H1 (cell line): ENCODE data around the gene CARD14. TPM values are rescaled to one million over a fixed set of nuclear protein-coding genes. Genes with fewer than 3 reads are reported as not detected.

Experiments used
- CTCF ChIA-PET: fragments of 300-600 bp; sonication (Branson Sonifier 250); formaldehyde crosslinking; loops from one replicate; lab custom pipeline; 2021; ENCODE audit not compliant: partially characterized antibody; lab: Charles Lee
- POLR2A ChIA-PET: fragments of 300-600 bp; sonication (Branson Sonifier 250); formaldehyde crosslinking; loops from one replicate; lab custom pipeline; 2021; ENCODE audit warnings: inconsistent platforms; ENCODE audit not compliant: partially characterized antibody; lab: Charles Lee
- DNase-seq, 2 experiments: peaks; one replicate each; pipeline versions ENCODE4 v3.0.0 to v3.0.0-alpha.2; 2010 to 2022; ENCODE audit warnings: low spot score in 2 of 2, low read depth in 1 of 2, mixed read lengths in 1 of 2
- FAIRE-seq: peaks from 2 replicates; lab custom pipeline; 2011; peaks lifted over from hg19 to GRCh38; lab: Jason Lieb, UNC
- H2AFZ ChIP-seq: 2 replicates; pipeline ENCODE4 v1.8.1; 2012; ENCODE audit warnings: low read length, inconsistent platforms
- H2AK5ac ChIP-seq: 2 replicates; pipeline ENCODE4 v1.6.1; 2013; ENCODE audit warnings: low read depth, low read length
- H2BK120ac ChIP-seq: replicated peaks from 2 replicates; pipeline ENCODE3; 2013; ENCODE audit warnings: low read depth, low read length, inconsistent platforms
- H2BK12ac ChIP-seq: 2 replicates; pipeline ENCODE4 v1.6.1; 2013; ENCODE audit warnings: low read depth, low read length
- H2BK15ac ChIP-seq: 2 replicates; pipeline ENCODE4 v1.6.1; 2013; ENCODE audit warnings: low read length
- H2BK20ac ChIP-seq: 2 replicates; pipeline ENCODE4 v1.6.1; 2013; ENCODE audit warnings: low read length
- H2BK5ac ChIP-seq: 2 replicates; pipeline ENCODE4 v1.6.1; 2013; ENCODE audit warnings: low read depth, low read length
- H3K14ac ChIP-seq: 2 replicates; pipeline ENCODE4 v1.6.1; 2013; ENCODE audit warnings: inconsistent platforms; ENCODE audit not compliant: insufficient read length
- H3K18ac ChIP-seq: 2 replicates; pipeline ENCODE4 v1.6.1; 2013; ENCODE audit warnings: low read length; ENCODE audit errors: extremely low read depth
- H3K23ac ChIP-seq: 2 replicates; pipeline ENCODE4 v1.6.1; 2013; ENCODE audit warnings: inconsistent platforms; ENCODE audit not compliant: insufficient read length
- H3K23me2 ChIP-seq: 2 replicates; pipeline ENCODE4 v1.6.1; 2013; ENCODE audit warnings: low read depth, low read length
- H3K27ac ChIP-seq: 2 replicates; pipeline ENCODE4 v1.6.1; 2011; ENCODE audit warnings: low read depth, low read length, inconsistent platforms
- H3K27me3 ChIP-seq, 4 experiments: replicated peaks in 1 of 4; 1 replicate in 1 of 4; 2 replicates in 3 of 4; pipeline versions ENCODE4 v1.6.1 to v1.8.1; 2011 to 2013; ENCODE audit warnings: low read length in 3 of 4, mild to moderate bottlenecking in 3 of 4, inconsistent platforms in 2 of 4, mixed read lengths in 2 of 4, moderate library complexity in 1 of 4; ENCODE audit not compliant: control insufficient read depth in 3 of 4, insufficient read depth in 3 of 4; ENCODE audit errors: extremely low read depth in 1 of 4
- H3K36me3 ChIP-seq, 4 experiments: 2 replicates each; pipeline versions ENCODE4 v1.6.1 to v1.8.1; 2011 to 2013; ENCODE audit warnings: mild to moderate bottlenecking in 4 of 4, low read length in 3 of 4, moderate library complexity in 2 of 4, control low read depth in 1 of 4, inconsistent platforms in 1 of 4; ENCODE audit not compliant: insufficient read depth in 4 of 4, control insufficient read depth in 2 of 4
- H3K4ac ChIP-seq: replicated peaks from 2 replicates; pipeline ENCODE3; 2013; ENCODE audit warnings: low read length, low read depth, mixed read lengths, inconsistent platforms; ENCODE audit not compliant: insufficient read length
- H3K4me1 ChIP-seq, 4 experiments: replicated peaks in 1 of 4; 1 replicate in 1 of 4; 2 replicates in 3 of 4; pipeline versions ENCODE4 v1.6.1 to v1.8.1; 2011 to 2013; ENCODE audit warnings: low read length in 3 of 4, inconsistent platforms in 2 of 4, mixed read lengths in 1 of 4; ENCODE audit not compliant: insufficient read depth in 4 of 4, control insufficient read depth in 3 of 4
- H3K4me2 ChIP-seq, 2 experiments: 2 replicates each; pipeline versions ENCODE4 v1.6.1 to v1.8.1; 2011 to 2013; ENCODE audit warnings: low read depth in 2 of 2, low read length in 2 of 2, control low read depth in 1 of 2, inconsistent platforms in 1 of 2, mild to moderate bottlenecking in 1 of 2; ENCODE audit not compliant: insufficient read depth in 1 of 2
- H3K4me3 ChIP-seq, 4 experiments: fragments of 200-600, 300-600 bp in 1 of 4; sonication (generic), shearing (Covaris generic), sonication (Bioruptor Twin) in 1 of 4; 2 replicates each; pipeline versions ENCODE4 v1.5.1 to v1.8.1; 2011 to 2016; ENCODE audit warnings: low read length in 4 of 4, low read depth in 3 of 4, control low read depth in 2 of 4, inconsistent platforms in 2 of 4, mild to moderate bottlenecking in 2 of 4, mixed read lengths in 1 of 4, moderate library complexity in 1 of 4; ENCODE audit not compliant: insufficient read depth in 2 of 4; ENCODE audit errors: extremely low read depth in 1 of 4
- H3K56ac ChIP-seq: replicated peaks from 2 replicates; pipeline ENCODE3; 2013; ENCODE audit warnings: low read depth, mild to moderate bottlenecking, mixed read lengths, low read length, inconsistent platforms; ENCODE audit not compliant: insufficient read length
- H3K79me1 ChIP-seq: 2 replicates; pipeline ENCODE4 v1.6.1; 2013; ENCODE audit warnings: low read depth, low read length, control low read depth
- H3K79me2 ChIP-seq, 2 experiments: 2 replicates each; pipeline versions ENCODE4 v1.6.1 to v1.8.1; 2012 to 2013; ENCODE audit warnings: low read length in 2 of 2, mild to moderate bottlenecking in 2 of 2, inconsistent platforms in 1 of 2; ENCODE audit not compliant: insufficient read depth in 2 of 2, control insufficient read depth in 1 of 2
- H3K9ac ChIP-seq, 4 experiments: replicated peaks in 1 of 4; 1 replicate in 1 of 4; 2 replicates in 3 of 4; pipeline versions ENCODE4 v1.6.1 to v1.8.1; 2011 to 2013; ENCODE audit warnings: low read depth in 3 of 4, low read length in 3 of 4, control low read depth in 2 of 4, mild to moderate bottlenecking in 2 of 4, moderate library complexity in 2 of 4, inconsistent platforms in 1 of 4; ENCODE audit errors: extremely low read depth in 1 of 4
- H3K9me3 ChIP-seq, 2 experiments: 2 replicates each; pipeline versions ENCODE4 v1.6.1 to v1.8.1; 2012 to 2013; ENCODE audit warnings: mild to moderate bottlenecking in 2 of 2, moderate library complexity in 2 of 2, control low read depth in 1 of 2, inconsistent platforms in 1 of 2, low read depth in 1 of 2, low read length in 1 of 2, mixed read lengths in 1 of 2; ENCODE audit not compliant: insufficient read depth in 2 of 2
- H4K20me1 ChIP-seq, 2 experiments: replicated peaks in 1 of 2; 2 replicates each; pipeline versions ENCODE3 to v1.8.1; 2011 to 2013; ENCODE audit warnings: inconsistent platforms in 2 of 2, low read length in 2 of 2, mild to moderate bottlenecking in 1 of 2; ENCODE audit not compliant: insufficient read depth in 2 of 2, control insufficient read depth in 1 of 2
- H4K5ac ChIP-seq: 2 replicates; pipeline ENCODE4 v1.6.1; 2013; ENCODE audit warnings: low read length, low read depth, mixed read lengths, inconsistent platforms; ENCODE audit not compliant: insufficient read length
- H4K8ac ChIP-seq: 2 replicates; pipeline ENCODE4 v1.8.0; 2013; ENCODE audit warnings: mild to moderate bottlenecking, moderate library complexity, low read length, inconsistent platforms; ENCODE audit not compliant: insufficient read depth; ENCODE audit errors: extremely low read depth
- H4K91ac ChIP-seq: replicated peaks from 2 replicates; pipeline ENCODE3; 2013; ENCODE audit warnings: low read length, mixed read lengths, inconsistent platforms; ENCODE audit not compliant: insufficient read length
- WGBS, 2 experiments: shearing (Covaris generic) in 1 of 2; methylation state at CpG; one replicate each; pipeline versions ENCODE4 v1.1.6 to v1.1.7; 2013 to 2015; ENCODE audit warnings: low lambda C conversion rate in 2 of 2, mixed read lengths in 2 of 2, inconsistent platforms in 1 of 2, low coverage in 1 of 2, missing lambda C conversion rate in 1 of 2; ENCODE audit not compliant: insufficient replicate concordance in 2 of 2, insufficient coverage in 1 of 2, insufficient read length in 1 of 2; ENCODE audit errors: extremely low coverage in 1 of 2, missing lambda C conversion rate in 1 of 2; 5-methylcytosine and 5-hydroxymethylcytosine counted together
- polyA plus RNA-seq, 7 experiments: library from polyadenylated mRNA; depleted of rRNA in 3 of 7; stranded (reverse) in 5 of 7; unstranded in 2 of 7; fragments of >200 nt in 5 of 7; fragments of 200-250 nt in 2 of 7; gene quantifications; 1 replicate in 5 of 7; 2 replicates in 1 of 7; 4 replicates in 1 of 7; pipeline versions ENCODE4 v1.2.1 to v1.2.3, GENCODE V29; 2011 to 2013; ENCODE audit warnings: missing spikeins in 2 of 7, mixed read lengths in 2 of 7
- total RNA-seq: library from RNA; stranded (reverse); fragmentation: NEBNext Ultra II Directional; extraction: Animal tissue kit (Norgen Biotek cat#: 25700); gene quantifications from 2 replicates; pipeline ENCODE4 v1.2.1, GENCODE V29; 2021

CARD14 gene
- total and polyA plus RNA-seq, 2 of the 8 experiments (the other 6 are each of a cell fraction or from before 2014, with no cell fraction given): 0.08 TPM; not detected in 1

DNA sequence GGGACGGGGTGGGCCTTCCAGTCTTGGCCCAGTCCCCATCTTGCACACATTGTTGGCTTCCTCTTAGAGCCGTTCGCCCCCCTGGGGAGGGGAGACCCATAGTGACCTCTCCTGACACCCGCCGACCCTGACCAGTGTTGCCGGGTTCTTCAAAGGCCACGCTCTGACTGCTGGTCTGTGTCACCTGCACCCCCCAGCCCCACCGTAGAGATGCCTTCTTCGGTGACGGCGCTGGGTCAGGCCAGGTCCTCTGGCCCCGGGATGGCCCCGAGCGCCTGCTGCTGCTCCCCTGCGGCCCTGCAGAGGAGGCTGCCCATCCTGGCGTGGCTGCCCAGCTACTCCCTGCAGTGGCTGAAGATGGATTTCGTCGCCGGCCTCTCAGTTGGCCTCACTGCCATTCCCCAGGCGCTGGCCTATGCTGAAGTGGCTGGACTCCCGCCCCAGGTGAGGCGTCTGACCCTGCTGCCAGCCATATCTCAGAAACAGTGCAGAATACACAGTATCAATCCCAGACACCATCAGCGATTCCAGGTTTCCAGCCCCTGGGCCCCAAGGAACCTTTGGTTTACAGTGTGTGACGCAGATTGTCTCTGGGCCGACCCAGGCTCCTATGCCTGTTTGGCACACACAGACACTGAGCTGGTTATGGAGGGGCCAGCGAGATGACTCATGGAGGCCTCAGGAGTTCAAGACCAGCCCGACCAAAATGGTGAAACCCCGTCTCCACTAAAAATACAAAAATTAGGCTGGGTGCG is 51.7 kb downstream of the CARD14 start:
- no peak overlapping the region for H4K8ac ChIP-seq
- H3K56ac ChIP-seq: no peak overlapping the region
- no peak overlapping the region for H3K18ac ChIP-seq
- H3K9ac ChIP-seq: no peak overlapping the region
- no peak overlapping the region for H2BK15ac ChIP-seq
- H3K36me3 ChIP-seq: peaks cover 0 to under 1% (median 0%) of the 10 kb centered on the region in 4 experiments; a peak in 2 of 8 replicates
- CTCF ChIA-PET: no interaction called here
- peaks cover 0 to 21% (median 11%) of the 10 kb centered on the region in 4 experiments; a peak in 6 of 7 replicates for H3K4me1 ChIP-seq
- H3K4me3 ChIP-seq: peak overlapping the region; percentile 64 to 97 (median 76); a peak in 6 of 8 replicates
- POLR2A ChIA-PET: interaction anchor here (0.9 kb wide), 1 partner anchor 76 kb away, joined by 3 read pairs; no protein-coding TSS in a partner anchor
- FAIRE-seq (no peak), DNase-seq (no peak)
- peaks cover 10% of the 10 kb centered on the region; the same call in 1 of the 2 replicates for H3K23me2 ChIP-seq
- H3K23ac ChIP-seq: no peak overlapping the region
- no peaks in the 10 kb centered on the region for H3K9me3 ChIP-seq
- H3K4me2 ChIP-seq: peak overlapping the region; percentile 70 to 100
- H2BK5ac ChIP-seq: no peak overlapping the region
- H3K27me3 ChIP-seq: no peaks in the 10 kb centered on the region; a peak in 1 of 7 replicates
- H4K5ac ChIP-seq: no peak overlapping the region
- H2BK120ac ChIP-seq: no peak overlapping the region
- no peak overlapping the region for H3K4ac ChIP-seq
- no peak overlapping the region for H3K27ac ChIP-seq
- no peak overlapping the region for H2BK20ac ChIP-seq
- H4K20me1 ChIP-seq: peaks cover 2 to 15% of the 10 kb centered on the region in 2 experiments
- peaks cover 8% of the 10 kb centered on the region for H3K79me1 ChIP-seq
- 90% methylated on average over 28 of the region's 29 CpGs; no CpG with 5 or more reads in 1 of the 2 experiments for WGBS, 2 experiments
- H2BK12ac ChIP-seq: no peak overlapping the region
- H2AFZ ChIP-seq: no peak overlapping the region
- no peak overlapping the region for H4K91ac ChIP-seq
- no peak overlapping the region for H3K14ac ChIP-seq
- no peak overlapping the region for H2AK5ac ChIP-seq
- H3K79me2 ChIP-seq: no peaks in the 10 kb centered on the region
